GM21381 (cell line): ENCODE results near the gene HAPLN2.
"Not testable (repeated sequence)": the region's sequence is repeated elsewhere in the genome, so short reads cannot be mapped to it uniquely, and the experiment has no call there.

Source experiments
- ATAC-seq: cut with Tn5 transposase; IDR thresholded peaks from one replicate; pipeline ENCODE4 v1.9.1; 2021; ENCODE audit warnings: mild to moderate bottlenecking, moderate library complexity; ENCODE audit not compliant: unreplicated experiment

HAPLN2 gene

DNA sequence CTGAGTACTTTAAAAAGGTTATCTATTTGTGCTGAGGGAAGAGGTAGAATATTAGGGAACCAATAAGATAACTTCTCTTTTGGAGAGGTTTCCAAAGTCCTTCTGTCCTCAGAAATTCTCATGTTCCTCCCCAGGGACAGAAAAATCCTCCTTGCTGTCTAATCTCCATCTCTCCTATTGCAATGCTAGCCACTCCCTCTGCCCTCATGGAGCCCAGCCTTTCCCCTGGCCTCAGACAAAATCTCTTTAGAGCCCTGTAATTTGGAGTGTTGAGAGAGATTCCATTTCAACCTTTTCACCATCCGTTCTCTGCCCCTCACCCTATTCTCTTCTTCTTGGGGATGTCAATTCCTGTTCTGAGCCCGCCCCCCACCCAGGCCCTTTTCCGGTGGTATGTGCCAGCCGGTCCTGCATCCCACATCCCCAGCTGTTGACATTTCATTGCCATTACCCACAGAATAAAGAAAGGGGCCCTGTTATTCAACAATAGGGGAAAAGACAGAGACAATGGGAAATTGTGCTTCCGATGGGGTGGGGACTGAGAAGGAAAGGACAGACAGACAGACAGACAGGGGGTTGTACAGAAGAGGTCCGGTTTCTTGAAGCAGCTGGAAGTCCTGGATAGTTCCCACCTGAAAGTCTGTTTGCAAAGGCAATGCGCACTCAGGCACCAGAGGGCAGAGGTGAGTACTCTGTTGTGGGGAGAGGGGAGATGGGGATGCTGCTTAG lies at the start of gene HAPLN2:
Gene HAPLN2 (plus strand): TSS at position 563 of the 729 bp plus-strand sequence. CDS start 4,076 bp downstream, outside the sequence.
- ATAC-seq, result no peak

DNA sequence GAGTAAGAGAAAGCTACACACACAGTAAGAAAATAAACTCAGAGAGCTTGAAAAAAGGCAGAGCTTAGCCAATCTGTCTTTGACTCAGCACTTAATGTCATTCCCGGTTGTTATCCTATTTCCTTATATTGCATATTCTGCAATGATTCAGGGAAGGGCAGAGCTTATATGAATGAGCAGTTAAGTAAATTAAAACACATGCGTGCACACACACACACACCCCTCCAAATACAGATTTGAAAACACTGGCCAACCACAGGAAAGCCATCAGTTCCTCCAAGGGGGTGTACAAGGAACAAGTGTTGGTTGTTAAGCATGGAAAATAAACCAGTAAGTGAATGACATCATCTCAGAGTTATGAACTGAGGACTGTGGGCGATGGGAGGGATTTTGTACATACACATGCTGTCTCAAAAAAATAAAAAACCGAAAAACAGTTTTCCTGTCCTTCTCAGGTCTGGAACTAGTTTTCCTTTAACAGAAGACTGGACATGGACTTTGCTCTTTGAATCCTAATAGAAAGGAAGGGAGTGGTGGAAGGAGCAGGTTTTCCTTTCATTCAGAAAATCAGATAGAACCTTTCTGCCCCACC lies 47.9 kb upstream of the HAPLN2 start:
- ATAC-seq, result no peak

DNA sequence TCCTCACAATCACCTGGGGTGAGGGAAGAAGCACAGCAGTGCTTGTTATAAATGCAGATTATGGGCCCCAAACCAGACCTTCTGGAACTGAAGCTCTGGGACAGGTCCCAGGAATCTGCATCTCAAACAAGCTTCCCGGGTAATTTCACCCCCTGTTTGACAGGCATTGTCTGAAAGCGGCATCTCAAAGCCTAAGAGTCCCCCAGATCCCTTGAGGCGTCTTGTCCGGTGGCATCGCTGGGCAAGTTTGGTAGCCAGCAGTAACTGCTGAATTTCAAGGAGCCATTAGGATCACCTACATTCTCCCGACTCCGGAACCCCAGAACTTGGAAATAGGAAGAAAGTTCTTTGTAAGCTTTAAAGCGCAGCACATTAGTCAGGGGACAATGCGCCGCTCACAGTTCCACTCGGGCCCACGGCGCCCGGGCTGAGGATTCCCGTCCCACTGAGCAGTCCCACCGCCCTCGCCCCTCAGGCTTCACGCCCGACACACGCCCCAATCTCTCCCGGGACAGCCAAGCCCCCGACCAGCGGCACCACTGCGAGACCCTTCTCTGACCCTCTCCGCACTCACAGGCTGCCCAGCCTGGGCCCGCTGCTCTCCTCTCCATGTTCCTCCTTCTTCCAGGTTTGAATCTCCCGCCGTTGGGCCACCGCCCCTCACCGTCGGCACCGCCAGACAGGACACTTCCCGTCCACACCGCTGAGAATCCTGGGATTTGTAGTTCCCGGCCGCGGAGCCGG lies 47.1 kb upstream of the HAPLN2 start, which contains the start of gene IQGAP3:
Gene IQGAP3 (minus strand): TSS at position 647 of the 744 bp plus-strand sequence. CDS start 36 bp downstream, at position 611.
- ATAC-seq, result peak; percentile 81

DNA sequence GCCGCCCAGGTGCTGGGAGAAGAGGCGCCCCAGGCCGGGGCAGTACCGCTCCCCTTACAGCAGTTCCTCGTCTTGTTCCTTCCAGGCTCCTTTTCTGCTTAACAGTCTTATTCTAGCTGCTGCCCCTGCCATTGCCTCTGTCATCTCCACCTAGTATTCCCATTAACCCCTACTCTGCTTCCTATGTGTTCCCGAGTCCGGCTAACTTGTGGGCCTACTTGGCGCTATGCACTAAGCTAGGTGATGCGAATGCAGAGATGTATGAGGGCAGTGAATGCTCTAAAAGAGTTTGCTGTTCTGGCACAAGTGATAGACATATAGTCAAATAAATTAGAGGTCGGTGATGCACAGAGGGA lies 46.6 kb upstream of the HAPLN2 start:
- no peak for ATAC-seq

DNA sequence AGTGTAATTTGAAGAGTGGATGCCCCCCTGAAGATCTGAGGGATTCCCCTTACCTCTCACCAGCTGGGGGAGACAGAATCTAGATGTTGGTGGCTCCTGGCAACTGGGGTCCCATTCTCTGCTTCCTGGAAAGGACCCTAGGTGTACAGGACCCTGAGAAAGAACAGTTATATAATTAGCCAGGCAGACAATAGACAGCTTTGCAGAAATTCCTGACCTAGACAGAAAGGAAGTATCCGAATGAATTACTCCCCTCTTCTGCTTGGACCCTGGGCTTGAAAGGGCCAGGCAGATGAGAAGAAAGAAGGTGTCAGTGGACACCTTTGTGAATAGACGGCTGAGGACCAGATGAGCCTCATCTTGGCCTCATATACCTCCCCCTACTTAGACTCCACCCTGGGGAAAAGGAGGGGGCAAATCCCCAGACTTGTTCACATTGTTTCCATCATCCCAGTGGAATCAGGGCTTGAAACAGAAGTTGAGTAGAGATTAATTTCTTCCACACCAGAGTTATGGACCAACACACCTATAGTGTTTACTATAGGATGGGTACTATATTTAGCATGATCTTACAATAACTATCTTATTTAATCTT lies 45.1 kb upstream of the HAPLN2 start:
- no peak for ATAC-seq

DNA sequence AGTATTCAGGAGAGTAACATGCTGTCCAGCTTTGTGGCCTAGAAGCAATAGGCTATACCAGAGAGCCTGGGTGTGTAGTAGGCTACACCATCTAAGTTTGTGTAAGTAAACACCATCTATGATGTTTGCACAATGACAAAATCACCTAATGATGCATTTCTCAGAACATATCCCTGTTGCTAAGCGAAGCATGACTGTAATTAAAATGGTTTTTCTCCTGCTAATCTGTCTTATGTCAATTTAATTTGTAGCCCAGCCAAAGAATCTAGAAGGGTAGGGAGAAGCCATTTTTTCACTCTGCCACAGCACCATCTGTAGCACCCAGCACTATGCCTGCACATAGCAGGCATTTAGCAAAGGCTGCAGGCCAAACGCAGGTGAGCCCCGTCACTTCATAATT lies 41.7 kb upstream of the HAPLN2 start:
- ATAC-seq, result no peak

DNA sequence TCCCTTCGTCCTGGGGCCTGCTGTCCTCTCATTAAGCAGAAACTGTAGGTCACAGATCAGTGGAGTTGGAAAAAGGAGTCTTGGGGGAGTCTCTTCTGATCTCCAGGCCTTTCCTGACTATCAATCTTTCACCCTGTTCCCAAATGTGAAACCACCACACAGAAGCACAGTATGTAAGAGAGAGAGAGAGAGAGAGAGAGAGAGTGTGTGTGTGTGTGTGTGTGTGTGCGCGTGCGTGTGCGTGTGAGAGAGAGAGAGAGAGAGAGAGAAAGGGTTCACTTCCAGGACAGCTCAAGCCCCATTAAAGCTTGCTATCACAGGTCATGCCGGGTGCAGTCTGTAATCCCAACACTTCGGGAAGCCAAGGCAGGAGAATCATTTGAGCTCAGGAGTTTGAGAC lies 41.2 kb upstream of the HAPLN2 start:
- ATAC-seq, result no peak

DNA sequence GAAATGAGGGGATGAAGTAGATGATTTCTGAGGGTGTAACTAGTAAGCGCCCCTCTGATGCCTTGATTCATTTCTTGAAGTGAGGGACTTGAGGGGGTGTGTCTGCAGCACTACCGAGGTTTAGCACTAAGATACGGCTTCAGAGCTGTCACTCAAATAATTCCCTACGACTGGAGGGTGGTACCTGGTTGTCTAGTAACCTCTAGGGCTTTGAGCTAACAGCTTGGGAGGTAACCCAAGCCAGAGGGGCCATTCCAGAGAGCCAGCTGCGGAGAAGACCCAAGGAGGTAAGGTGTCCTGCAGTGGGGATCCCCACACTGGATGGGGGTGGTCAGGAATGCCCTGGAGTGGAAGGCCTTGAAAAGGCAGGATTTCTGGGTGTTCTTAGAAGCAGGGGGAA lies 39.7 kb upstream of the HAPLN2 start, which contains the start of gene TTC24:
Gene TTC24 (plus strand): TSS at position 252 of the 400 bp plus-strand sequence. CDS start 1,642 bp downstream, outside the sequence.
- no peak for ATAC-seq

DNA sequence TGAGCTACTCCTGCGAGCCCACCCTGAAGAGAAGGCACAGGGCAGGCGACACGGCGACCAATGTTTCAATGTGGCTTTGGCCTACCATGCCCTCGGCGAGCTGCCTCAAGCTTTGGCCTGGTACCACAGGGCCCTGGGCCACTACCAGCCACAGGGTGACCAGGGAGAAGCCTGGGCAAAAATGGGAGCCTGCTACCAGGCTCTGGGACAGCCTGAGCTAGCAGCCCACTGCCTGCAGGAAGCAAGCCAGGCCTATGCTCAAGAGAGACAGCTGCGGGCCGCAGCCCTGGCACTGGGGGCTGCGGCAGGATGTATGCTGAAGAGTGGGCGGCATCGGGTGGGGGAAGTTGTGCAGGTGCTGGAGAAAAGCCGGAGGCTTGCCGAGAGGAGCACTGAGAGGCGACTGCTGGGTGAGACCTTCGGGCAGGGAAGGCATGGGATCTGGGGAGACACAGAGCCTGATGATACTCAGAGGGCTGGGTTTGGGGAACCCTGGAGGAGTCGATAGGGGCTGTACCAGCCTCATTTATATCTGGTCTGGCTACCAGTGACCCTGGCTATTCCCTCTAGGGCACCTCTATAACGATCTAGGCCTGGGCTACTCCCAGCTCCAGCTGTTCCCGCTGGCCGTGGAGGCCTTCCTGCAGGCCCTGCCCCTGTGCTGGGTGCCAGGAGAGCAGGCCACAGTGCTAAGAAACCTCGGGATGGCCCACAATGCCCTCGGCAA lies 37.4 kb upstream of the HAPLN2 start:
- no peak for ATAC-seq

DNA sequence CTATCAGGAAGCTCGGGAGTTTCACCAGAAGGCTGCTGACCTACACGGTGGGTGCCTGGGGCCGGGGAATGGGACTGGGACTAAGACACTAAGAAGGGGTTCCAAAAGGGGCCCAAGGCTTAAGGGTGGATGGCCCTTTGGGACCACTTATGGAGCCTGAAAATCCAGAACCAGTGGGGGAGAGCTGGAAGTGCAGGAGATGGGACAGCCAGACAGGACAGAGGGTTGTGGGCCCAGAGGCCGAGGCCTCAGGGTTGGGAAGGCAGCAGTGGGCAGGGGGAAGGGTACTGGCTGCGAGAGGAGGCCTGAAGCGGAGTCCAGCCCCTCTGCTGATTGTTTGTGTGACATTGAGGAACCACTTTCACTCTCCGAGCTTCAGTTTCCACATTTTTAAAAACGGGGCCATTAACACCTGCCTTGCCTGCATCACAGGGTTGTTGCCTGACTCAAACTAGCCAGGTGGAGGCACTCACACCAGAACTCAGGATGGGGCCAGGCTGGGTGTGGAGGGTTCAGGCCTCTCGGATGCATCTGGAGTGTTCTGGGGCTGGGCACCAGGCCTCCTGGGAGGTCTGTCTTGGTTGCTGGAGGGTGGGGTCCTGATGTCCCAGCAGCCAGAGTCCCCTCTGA lies 36.7 kb upstream of the HAPLN2 start:
- no peak for ATAC-seq

DNA sequence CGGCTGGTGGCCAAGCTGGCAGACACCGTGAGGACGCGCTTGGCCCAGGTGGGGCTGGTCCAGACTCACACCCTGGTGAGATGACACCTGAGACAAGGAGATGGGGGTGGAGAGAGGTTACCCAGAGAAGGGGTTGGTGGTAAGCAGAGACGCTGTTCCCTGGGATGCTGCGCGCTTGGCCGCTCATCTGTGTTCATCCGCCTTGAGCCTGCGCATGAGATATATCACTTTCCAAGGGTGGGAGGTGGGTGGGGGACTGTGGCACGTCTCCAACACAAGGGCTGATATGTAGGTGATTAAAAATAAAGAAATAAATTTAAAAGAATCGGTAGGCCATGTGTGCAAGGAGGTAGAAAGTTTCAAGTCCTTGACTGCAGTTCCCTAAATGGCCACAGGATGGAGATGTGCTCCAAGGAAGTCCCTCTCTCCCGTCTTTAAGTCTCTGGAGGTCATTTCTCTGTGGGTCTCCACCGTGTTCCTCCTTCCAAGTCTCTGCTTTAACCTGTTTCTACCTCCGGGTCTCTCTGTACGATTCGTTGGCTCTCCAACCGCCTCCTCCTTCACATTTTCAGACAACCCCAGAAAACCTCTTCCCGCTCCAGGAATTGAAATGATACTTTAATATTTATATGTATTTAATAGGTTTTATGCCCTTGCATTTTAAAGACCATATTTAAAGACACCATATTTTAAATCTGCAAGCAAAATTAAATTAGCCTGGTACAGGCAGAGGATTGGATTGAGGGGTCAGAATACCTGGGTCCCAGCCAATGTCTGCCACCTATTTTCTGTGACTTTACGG lies 35.2 kb upstream of the HAPLN2 start:
- no peak for ATAC-seq

DNA sequence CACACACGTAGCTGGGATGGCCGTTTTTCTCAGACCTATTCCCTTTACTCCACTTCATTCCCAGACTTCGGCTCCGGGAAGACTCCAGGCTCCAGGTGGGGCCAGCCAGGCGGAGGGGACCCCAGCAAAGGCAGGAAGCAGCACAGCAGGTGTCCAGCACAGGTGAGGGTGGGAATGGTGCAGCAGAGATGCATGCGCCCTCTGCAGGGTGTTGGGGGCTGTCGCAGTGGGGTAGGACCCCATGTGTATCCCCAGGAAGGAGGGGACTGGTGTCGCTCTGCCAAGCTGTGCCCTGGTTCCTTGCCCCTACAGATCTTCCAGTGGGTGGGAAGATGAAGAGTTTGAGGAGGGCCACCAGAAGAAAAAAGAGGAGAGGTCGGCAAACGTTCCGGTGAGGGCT lies 34.4 kb upstream of the HAPLN2 start:
- ATAC-seq, result no peak

DNA sequence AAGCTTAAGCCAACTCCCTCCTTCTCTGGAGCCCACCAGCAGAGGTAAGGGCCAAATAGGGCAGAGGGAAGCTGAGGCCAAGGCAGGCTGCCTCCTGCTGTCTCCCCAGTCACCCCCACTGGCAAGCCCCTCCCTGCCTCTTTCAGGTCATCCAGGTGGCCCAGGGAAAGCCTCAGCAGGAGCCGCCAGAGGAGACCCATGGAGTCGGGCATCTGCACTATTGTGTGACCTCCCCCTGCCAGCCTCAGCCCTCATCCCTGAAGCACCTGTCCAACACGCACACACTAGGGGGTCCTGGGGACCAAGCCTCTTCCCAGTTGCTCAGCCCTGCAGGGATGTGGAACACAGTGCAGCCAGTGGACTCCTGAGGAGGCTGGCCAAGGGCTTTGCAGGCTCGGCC lies 32.9 kb upstream of the HAPLN2 start:
- no peak for ATAC-seq

DNA sequence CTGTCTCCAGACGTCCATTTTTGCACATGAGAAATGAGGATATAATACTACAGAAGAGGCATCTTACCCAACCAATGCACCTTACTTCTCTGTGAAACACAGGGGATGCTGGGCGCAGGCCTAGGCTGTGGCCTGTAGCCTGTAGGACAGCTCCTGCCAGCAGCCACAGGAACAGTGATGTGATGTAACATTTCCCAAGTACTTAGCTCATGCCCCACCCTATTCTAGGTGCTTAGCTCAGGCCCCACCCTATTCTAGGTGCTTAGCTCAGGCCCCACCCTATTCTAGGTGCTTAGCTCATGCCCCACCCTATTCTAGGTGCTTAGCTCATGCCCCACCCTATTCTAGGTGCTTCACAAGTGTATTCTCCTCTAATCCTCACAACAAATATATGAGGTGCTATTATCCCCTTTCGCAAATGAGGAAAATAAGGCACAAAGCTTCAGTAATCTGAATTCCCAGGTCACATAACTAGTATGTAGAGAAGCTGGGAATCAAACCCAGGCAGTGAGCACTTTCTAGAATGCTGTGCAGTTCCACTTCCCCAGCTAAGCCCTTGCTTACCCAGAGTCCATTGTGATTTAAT lies 32.2 kb upstream of the HAPLN2 start:
- no peak for ATAC-seq

DNA sequence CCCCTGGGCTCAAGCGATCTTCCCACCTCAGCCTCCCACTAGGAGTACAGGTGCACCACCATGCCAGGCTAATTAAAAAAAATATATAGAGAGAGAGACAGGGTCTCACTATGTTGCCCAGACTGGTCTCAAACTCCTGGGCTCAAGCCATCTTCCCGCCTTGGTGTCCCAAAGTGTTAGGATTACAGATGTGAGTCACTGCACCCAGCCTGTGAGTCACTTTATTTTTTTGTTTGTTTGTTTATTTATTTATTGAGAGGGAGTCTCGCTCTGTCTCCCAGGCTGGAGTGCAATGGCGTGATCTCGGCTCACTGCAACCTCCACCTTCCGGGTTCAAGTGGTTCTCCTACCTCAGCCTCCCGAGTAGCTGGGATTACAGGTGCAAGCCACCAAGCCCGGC lies 31.3 kb upstream of the HAPLN2 start:
- ATAC-seq, result not testable (repeated sequence)

DNA sequence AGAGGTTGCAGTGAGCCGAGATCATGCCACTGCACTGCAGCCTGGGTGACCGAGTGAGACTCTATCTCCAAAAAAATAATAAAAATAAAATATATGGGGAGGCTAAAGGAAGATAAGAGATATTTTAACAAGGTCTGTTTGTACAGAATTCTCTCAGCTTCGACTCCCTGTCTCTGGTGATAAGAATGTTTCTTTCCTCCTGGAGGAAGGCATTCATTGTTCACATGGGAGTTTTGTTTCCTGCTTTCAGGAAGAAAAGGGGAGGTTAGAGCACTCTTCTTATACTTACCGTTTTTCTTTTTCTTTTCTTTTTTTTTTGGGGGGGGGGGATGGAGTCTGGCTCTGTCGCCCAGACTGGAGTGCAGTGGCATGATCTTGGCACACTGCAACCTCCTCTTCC lies 29.7 kb upstream of the HAPLN2 start:
- no peak for ATAC-seq

DNA sequence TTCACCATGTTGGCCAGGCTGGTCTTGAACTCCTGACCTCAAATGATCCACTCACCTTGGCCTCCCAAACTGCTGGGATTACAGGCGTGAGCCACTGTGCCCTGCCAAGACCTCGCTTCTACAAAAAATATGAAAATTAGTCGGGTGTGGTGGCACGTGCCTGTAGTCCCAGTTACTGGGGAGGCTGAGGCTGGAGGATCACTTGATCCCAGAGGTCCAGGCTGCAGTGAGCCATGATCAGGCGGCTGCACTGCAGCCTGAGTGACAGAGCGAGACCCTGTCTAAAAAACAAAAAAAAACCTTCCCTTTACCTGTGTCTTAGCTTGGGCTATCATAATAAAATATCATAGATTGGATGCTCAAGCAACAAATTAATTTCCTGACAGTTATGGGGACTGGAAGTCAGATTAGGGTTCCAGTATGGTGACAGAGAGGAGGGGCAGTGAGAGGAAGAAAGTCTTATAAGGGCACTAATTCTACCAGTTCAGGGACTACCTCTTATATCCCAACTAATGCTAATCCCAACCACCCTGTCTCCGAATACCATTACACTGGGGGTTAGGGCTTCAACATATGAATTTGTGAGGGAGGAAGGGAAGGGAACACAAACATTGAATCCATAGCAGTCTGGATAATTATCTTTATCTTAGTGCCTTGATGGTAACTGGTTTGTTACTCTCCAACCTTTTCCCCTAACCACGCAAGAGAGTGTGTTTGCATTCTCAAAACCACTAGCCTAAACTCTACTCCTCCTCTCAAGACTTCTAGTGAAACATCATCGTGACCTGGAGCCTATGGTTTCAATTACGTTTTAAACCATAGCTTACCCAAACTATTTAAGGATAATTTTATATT lies 28.7 kb upstream of the HAPLN2 start:
- ATAC-seq, result no peak

DNA sequence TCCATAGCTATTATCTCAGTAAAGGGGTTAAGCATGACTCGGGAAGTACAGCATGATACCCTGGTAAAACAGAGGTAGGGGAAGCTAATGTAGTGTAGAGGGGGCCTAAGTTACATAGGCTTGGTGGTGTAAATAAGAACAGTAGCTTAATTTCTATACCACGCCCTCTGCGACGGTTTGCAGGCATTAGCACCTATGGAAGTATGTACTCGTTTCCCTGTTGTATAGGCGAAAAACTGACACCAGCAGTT lies 28.1 kb upstream of the HAPLN2 start:
- ATAC-seq, result no peak
